ENCODE measurements around the gene B3GALNT2.
A peak's percentile ranks its signal among the peaks of the same experiment; 100 is the strongest.

The B3GALNT2 gene

DNA sequence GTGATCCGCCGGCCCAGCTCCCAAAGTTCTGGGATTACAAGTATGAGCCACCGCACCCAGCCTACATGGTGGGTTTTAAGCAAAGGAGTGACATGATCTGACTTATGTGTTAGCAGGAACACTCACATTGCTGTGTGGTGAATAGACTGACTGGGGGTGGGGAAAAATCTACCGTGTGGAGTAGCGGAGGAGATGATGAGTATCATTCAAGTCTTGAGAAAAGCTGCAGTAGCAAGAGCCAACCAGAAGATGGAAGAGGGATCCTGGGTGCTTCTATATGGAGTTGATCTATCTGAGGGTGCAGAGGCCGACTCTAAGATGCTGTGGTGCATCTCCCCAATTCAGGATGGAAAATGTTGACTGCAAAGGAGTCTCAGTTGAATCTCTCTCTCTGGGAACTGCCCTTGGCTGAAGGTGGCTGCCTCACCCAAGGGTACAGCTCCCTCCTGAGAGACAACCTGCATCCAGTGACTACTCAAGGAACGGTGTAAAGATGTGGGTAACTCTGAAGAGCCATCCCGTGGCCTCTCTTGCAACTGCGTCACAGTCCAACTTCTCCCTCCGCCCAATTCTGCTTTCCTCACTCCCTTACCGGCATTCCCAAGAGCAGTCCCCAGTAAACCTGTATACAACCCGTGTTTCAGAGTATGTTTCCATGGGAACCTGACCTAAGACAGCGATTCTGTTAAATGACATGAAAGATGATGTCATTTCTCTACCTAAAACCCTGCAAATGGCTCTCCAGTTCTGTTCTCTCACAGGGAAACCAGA, 7.4 kb upstream of the B3GALNT2 start:
- TF ChIP-seq ZFX (IDR thresholded peaks at IDR 0.05; ENCODE audit: borderline replicate concordance), result no peak
- TF ChIP-seq, protein P1, sequence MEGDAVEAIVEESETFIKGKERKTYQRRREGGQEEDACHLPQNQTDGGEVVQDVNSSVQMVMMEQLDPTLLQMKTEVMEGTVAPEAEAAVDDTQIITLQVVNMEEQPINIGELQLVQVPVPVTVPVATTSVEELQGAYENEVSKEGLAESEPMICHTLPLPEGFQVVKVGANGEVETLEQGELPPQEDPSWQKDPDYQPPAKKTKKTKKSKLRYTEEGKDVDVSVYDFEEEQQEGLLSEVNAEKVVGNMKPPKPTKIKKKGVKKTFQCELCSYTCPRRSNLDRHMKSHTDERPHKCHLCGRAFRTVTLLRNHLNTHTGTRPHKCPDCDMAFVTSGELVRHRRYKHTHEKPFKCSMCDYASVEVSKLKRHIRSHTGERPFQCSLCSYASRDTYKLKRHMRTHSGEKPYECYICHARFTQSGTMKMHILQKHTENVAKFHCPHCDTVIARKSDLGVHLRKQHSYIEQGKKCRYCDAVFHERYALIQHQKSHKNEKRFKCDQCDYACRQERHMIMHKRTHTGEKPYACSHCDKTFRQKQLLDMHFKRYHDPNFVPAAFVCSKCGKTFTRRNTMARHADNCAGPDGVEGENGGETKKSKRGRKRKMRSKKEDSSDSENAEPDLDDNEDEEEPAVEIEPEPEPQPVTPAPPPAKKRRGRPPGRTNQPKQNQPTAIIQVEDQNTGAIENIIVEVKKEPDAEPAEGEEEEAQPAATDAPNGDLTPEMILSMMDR (IDR thresholded peaks at IDR 0.05), result peak; percentile 17
- H3K27ac ChIP-seq, result no peak overlapping the region

DNA sequence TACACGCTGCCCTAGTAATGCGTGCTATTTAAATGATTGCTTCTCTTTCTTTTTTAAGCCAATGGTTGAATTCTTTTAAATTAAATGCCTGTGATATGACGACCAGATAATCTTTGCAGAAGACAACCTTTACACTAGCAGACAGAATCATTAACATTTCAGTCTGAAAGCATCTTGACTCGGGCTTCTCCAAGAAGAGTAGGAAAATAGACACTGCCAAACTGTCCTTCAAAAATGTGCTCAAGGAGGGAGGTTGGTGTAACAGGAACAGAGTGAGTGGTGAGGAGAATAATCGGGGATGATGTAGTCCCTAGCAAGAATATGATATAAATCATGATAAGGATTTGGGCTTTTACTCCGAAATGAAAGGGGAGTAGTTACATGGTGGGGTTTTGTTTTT, 6.6 kb upstream of the B3GALNT2 start:
- no peak overlapping the region for H3K27ac ChIP-seq
- no peak for TF ChIP-seq ZFX (IDR thresholded peaks at IDR 0.05; ENCODE audit: borderline replicate concordance)
- TF ChIP-seq, protein P1 (IDR thresholded peaks at IDR 0.05), result no peak

DNA sequence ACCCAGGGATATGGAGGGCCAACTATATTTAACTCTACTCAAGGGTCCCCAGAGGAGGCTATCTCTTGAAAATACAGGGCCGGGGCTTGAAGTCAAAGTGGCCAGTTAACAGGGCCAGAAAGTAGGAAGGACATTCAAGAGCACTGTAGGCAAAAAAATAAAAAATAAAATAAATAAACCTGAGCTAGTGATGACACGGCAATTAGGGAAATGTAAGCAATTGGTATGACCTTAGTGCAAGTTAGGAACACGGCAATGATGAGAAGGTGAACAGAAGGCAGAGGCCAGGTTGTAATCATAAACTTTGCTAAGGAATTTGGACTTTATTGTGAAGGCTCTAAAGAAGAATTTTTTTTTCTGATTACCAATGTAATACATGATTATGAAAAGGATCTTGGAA, 3.4 kb upstream of the B3GALNT2 start:
- no peak for TF ChIP-seq ZFX (IDR thresholded peaks at IDR 0.05; ENCODE audit: borderline replicate concordance)
- TF ChIP-seq, protein P1 (IDR thresholded peaks at IDR 0.05), result no peak
- H3K27ac ChIP-seq, result no peak overlapping the region

DNA sequence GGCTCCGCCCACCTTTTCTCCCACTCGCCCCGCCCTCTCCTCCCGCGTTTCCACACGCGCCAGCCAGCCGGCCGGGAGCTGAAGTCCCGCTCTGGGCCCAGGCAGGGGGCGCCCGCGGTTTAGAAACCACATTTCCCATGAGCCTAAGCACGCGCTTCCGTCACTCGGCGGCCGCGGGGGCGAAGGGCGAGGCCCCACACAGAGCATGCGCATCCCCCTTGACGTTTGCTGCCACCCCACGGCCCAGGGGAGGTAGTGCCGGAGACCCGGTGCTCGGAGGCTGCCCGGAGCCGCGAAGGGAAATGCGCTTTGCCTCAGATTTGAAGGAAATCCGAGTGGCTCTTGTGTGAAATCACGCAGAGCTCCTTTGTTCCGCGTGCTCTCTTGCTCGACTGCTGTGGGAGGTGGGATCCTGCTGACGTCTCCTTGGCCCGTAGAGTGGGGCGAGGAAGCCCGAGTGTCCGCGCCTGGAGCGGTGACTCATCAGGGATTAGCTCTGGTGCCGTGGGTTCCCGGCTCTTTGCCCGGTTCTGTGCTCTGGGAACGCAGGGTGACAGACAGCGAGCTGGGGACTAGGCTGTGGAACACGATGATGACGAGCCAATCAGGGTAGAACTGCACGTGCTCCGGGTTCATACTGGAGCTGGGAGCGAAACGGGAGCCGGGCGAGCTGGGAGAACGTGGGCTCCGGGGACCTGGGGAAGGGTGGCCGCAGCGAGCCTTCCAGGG, 406 bp upstream of the B3GALNT2 start:
- H3K27ac ChIP-seq, result peak overlapping the region; percentile 100
- no peak for TF ChIP-seq ZFX (IDR thresholded peaks at IDR 0.05; ENCODE audit: borderline replicate concordance)
- TF ChIP-seq, protein P1 (IDR thresholded peaks at IDR 0.05), result peak; percentile 98

DNA sequence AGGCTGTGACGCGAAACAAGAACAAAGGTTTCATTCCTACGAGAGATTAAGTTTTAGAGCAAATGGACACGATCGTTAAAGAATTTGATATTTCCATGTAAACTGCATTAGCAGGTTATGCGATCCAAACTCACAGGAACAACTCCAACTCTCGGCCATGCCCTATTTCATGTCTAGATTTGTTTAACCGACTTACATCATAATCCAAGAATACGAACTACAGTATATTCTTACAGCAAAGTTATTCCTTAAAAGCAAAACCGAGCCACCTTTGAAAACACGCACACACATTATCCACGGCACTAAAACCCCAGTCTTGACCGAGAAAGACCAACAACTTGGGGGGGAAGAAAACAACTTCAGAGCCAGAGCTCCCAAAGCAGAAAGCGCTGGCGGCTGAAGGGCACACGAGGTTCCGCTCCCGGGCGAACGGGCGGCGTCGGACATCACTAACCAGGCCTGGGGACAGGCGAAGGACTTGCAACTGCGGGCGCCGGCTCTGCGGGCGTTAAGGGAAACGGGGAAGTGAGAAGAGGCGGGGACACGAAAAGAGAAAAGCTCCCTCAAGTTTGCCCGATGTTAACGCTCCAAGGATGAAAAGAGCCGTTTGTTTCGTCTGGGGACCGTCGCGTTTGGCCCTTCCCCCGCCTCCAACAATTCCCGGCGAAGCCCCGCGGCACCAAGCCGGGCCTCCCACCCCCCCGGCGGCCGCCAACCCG, 690 bp downstream of the B3GALNT2 start:
- peak overlapping the region; percentile 100 for H3K27ac ChIP-seq
- TF ChIP-seq, protein P1 (IDR thresholded peaks at IDR 0.05), result no peak
- TF ChIP-seq ZFX (IDR thresholded peaks at IDR 0.05; ENCODE audit: borderline replicate concordance), result no peak

DNA sequence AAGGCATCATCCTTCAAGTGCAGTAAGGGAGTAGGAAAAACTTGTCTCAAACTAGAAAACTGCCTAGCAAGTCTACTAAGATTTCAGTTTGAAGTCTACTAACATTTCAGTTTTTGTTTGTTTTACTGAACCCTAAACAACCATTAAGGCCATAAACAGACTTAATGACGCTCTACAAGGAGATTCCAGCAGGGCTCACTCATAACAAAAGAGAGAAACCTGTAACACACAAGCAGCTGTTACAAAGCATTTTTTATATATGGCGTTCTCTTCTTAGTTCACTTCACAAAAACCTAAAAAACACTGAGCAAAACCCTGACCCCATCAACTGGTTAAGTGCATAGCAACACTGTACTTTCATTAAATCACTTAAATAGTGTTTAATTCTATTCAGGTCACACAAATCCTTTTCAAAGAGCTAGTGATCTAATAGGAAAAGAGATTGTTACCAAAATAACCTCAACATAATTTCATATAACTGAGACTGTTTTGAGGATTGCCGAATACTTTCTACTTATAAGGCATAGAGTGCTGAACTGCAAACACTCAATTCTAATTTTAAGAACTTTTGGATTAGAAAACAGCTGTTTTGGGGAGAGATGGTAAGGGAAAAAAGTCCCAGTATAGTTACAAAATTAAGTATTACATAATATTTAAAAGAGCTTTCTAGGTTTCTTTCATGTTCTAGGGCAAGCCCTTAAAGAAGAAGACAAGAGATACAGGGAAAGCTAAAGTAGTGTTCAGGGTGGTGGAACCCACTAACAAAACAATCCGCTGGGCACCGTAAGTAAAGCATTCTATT, 1.4 kb downstream of the B3GALNT2 start:
- no peak for TF ChIP-seq ZFX (IDR thresholded peaks at IDR 0.05; ENCODE audit: borderline replicate concordance)
- TF ChIP-seq, protein P1 (IDR thresholded peaks at IDR 0.05), result no peak
- H3K27ac ChIP-seq, result peak overlapping the region; percentile 100
